Spleen (tissue), 7 donors: ENCODE measurements around the gene KCNS1.

Source experiments
- POLR2A ChIP-seq, 3 donors: fragments of 450-650 bp; IDR thresholded peaks; one replicate each; pipeline ENCODE4 v1.5.1; 2017; ENCODE audit warnings: antibody characterized with exemption in 3 of 3, mild to moderate bottlenecking in 1 of 3
- TF ChIP-seq, protein P1 (sequence below), 11 experiments: fragments of 200-600 bp in 7 of 11; fragments of 450-650 bp in 4 of 11; sonication (generic) in 4 of 11; IDR thresholded peaks in 8 of 11; conservative IDR thresholded peaks in 3 of 11; 1 replicate in 7 of 11; 2 replicates in 4 of 11; pipeline versions ENCODE4 v1.4.0 to v1.8.0; 2016 to 2021; ENCODE audit warnings: antibody characterized with exemption in 11 of 11, inconsistent platforms in 4 of 11, mild to moderate bottlenecking in 1 of 11
- donor health status: DM: no; HTN: no; CAD: no; lungs with moderate emphysema.
- donor health status: DM: no; HTN: no; CAD: no.
- donor health status: DM: no; HTN: no; CAD: no.

DNA sequence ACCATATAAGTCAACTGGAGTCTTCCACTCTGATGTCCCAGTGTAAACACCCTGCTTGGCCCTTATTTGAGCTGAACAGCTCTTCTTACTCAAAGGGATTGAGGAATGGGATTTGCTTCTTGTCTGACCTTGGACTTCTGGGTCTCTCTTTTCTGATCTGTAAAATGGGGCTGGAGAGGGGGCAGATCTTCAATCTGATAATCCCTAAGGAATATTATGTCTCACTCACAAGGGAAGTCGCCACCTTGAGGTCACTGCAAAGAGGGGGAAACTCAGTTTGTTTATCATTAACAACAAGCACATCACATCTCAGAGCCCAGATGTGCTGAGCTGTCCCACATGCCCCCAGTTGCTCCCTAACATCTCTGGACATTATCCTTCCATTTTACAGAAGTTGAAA is 15.1 kb downstream of the KCNS1 start:
- no peak for TF ChIP-seq POLR2A (IDR thresholded peaks at IDR 0.05)
- TF ChIP-seq, protein P1, sequence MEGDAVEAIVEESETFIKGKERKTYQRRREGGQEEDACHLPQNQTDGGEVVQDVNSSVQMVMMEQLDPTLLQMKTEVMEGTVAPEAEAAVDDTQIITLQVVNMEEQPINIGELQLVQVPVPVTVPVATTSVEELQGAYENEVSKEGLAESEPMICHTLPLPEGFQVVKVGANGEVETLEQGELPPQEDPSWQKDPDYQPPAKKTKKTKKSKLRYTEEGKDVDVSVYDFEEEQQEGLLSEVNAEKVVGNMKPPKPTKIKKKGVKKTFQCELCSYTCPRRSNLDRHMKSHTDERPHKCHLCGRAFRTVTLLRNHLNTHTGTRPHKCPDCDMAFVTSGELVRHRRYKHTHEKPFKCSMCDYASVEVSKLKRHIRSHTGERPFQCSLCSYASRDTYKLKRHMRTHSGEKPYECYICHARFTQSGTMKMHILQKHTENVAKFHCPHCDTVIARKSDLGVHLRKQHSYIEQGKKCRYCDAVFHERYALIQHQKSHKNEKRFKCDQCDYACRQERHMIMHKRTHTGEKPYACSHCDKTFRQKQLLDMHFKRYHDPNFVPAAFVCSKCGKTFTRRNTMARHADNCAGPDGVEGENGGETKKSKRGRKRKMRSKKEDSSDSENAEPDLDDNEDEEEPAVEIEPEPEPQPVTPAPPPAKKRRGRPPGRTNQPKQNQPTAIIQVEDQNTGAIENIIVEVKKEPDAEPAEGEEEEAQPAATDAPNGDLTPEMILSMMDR (IDR thresholded peaks at IDR 0.05 in 8 of 11, conservative IDR thresholded peaks at IDR 0.05 in 3 of 11), result no peak
